B cell (primary cell): ENCODE results near the gene PGBD5. TPM values are rescaled to one million over a fixed set of nuclear protein-coding genes. Genes with fewer than 3 reads are reported as not detected.

Experiments
- ATAC-seq: fragments of 200-7000 bp; cut with Tn5 transposase; one replicate; pipeline ENCODE4 v1.10.0; 2021; ENCODE audit warnings: low read depth, mild to moderate bottlenecking, moderate number of reproducible peaks, moderate library complexity
- CTCF ChIA-PET: fragments of 350-600 bp; sonication (Branson Sonifier 250); formaldehyde crosslinking; loops from one replicate; lab custom pipeline; 2021; ENCODE audit warnings: antibody characterized with exemption, inconsistent platforms; lab: Charles Lee
- POLR2A ChIA-PET: fragments of 350-600 bp; sonication (Branson Sonifier 250); formaldehyde crosslinking; loops from one replicate; lab custom pipeline; 2021; ENCODE audit warnings: antibody characterized with exemption; lab: Charles Lee
- DNase-seq: peaks from one replicate; pipeline ENCODE4 v3.0.0; 2013
- H2AFZ ChIP-seq: 2 replicates; pipeline ENCODE4 v1.6.1; 2012; ENCODE audit warnings: mild to moderate bottlenecking, low read depth, low read length; ENCODE audit not compliant: insufficient read depth, poor library complexity, severe bottlenecking
- H3K27ac ChIP-seq, 2 donors: 1 replicate in 1 of 2; 2 replicates in 1 of 2; pipeline ENCODE4 v1.5.1; 2012 to 2013; ENCODE audit warnings: low read length in 2 of 2, mild to moderate bottlenecking in 2 of 2, moderate library complexity in 1 of 2
- H3K27me3 ChIP-seq, 4 experiments: fragments of 200-600 bp in 1 of 4; sonication (generic) in 1 of 4; replicated peaks in 1 of 4; 1 replicate in 2 of 4; 2 replicates in 2 of 4; pipeline versions ENCODE4 v1.6.1 to v1.7.0; 2013 to 2016; ENCODE audit warnings: low read length in 3 of 4, mild to moderate bottlenecking in 2 of 4, mixed read lengths in 1 of 4, moderate library complexity in 1 of 4; ENCODE audit not compliant: insufficient read depth in 4 of 4, control insufficient read depth in 3 of 4; ENCODE audit errors: control extremely low read depth in 1 of 4
- H3K36me3 ChIP-seq, 2 experiments: replicated peaks in 1 of 2; 1 replicate in 1 of 2; 2 replicates in 1 of 2; pipeline versions ENCODE4 v1.6.1 to v1.7.1; 2013; ENCODE audit warnings: low read length in 1 of 2; ENCODE audit not compliant: insufficient read depth in 2 of 2, control insufficient read depth in 1 of 2; ENCODE audit errors: control extremely low read depth in 1 of 2, extremely low read depth in 1 of 2
- H3K4me1 ChIP-seq, 2 donors: fragments of 200-600 bp in 1 of 2; sonication (generic) in 1 of 2; 1 replicate in 1 of 2; 2 replicates in 1 of 2; pipeline versions ENCODE4 v1.5.1 to v1.6.1; 2013 to 2017; ENCODE audit warnings: low read length in 2 of 2; ENCODE audit not compliant: control insufficient read depth in 2 of 2, insufficient read depth in 2 of 2
- H3K4me2 ChIP-seq: replicated peaks from 2 replicates; pipeline ENCODE3; 2012; ENCODE audit warnings: mild to moderate bottlenecking, low read depth, low read length; ENCODE audit not compliant: poor library complexity, severe bottlenecking
- H3K4me3 ChIP-seq, 5 experiments: fragments of 200-600 bp in 1 of 5; sonication (generic) in 1 of 5; 1 replicate in 3 of 5; 2 replicates in 2 of 5; pipeline versions ENCODE4 v1.5.1 to v1.7.0; 2011 to 2016; ENCODE audit warnings: low read length in 4 of 5, mild to moderate bottlenecking in 4 of 5, low read depth in 2 of 5, control low read depth in 1 of 5, moderate library complexity in 1 of 5; ENCODE audit not compliant: insufficient read depth in 1 of 5; ENCODE audit errors: control extremely low read depth in 1 of 5, extremely low read depth in 1 of 5
- H3K79me2 ChIP-seq: fragments of 200-600 bp; sonication (generic); one replicate; pipeline ENCODE4 v1.6.0; 2016; ENCODE audit warnings: low read length; ENCODE audit not compliant: control insufficient read depth, insufficient read depth
- H3K9ac ChIP-seq: fragments of 200-600 bp; sonication (generic); 2 replicates; pipeline ENCODE4 v1.6.1; 2017; ENCODE audit warnings: mild to moderate bottlenecking, low read length, moderate library complexity
- H3K9me3 ChIP-seq, 3 donors: one replicate each; pipeline versions ENCODE4 v1.6.1 to v1.7.1; 2013; ENCODE audit warnings: low read length in 2 of 3; ENCODE audit not compliant: control insufficient read depth in 2 of 3, insufficient read depth in 1 of 3; ENCODE audit errors: control extremely low read depth in 1 of 3
- H4K20me1 ChIP-seq: 2 replicates; pipeline ENCODE4 v1.6.0; 2012; ENCODE audit warnings: mild to moderate bottlenecking, low read length; ENCODE audit not compliant: insufficient read depth, control insufficient read depth, poor library complexity, severe bottlenecking
- H3K27ac Mint-ChIP-seq: one replicate; pipeline ENCODE4 v1.8.0; 2021; ENCODE audit warnings: mixed read lengths
- H3K27me3 Mint-ChIP-seq: one replicate; pipeline ENCODE4 v1.8.0; 2021; ENCODE audit warnings: mixed read lengths
- H3K4me1 Mint-ChIP-seq: one replicate; pipeline ENCODE4 v1.8.0; 2021; ENCODE audit warnings: mixed read lengths
- H3K4me3 Mint-ChIP-seq: one replicate; pipeline ENCODE4 v1.8.0; 2021; ENCODE audit warnings: mixed read lengths
- H3K9me3 Mint-ChIP-seq: one replicate; pipeline ENCODE4 v1.8.0; 2022; ENCODE audit warnings: mixed read lengths; ENCODE audit not compliant: insufficient read depth
- CTCF ChIP-seq: fragments of 200-600 bp; IDR thresholded peaks from one replicate; pipeline ENCODE4 v1.8.0; 2022; ENCODE audit warnings: antibody characterized with exemption, mild to moderate bottlenecking
- EZH2 ChIP-seq: IDR thresholded peaks from 2 replicates; pipeline ENCODE4 v1.6.1; 2012; ENCODE audit warnings: borderline replicate concordance, low read depth, mild to moderate bottlenecking, moderate library complexity, low read length; ENCODE audit not compliant: insufficient read depth, poor library complexity, severe bottlenecking
- WGBS: methylation state at CpG from one replicate; pipeline ENCODE4 v1.1.5; 2013; ENCODE audit warnings: missing lambda C conversion rate; ENCODE audit not compliant: insufficient coverage; 5-methylcytosine and 5-hydroxymethylcytosine counted together
- intact Hi-C: fragments of 100-400 bp; cut with micrococcal nuclease; formaldehyde crosslinking; loops from one replicate; pipeline ENCODE4 v1.10.0; 2022
- polyA plus RNA-seq: library from polyadenylated mRNA; depleted of rRNA; stranded (reverse); fragments of >200 nt; gene quantifications from 2 replicates; pipeline ENCODE4 v1.2.3, GENCODE V29; 2012
- total RNA-seq, 2 donors: library from RNA; stranded (reverse); fragments of 120-200 nt in 1 of 2; gene quantifications; 1 replicate in 1 of 2; 2 replicates in 1 of 2; pipeline versions ENCODE4 v1.2.3 to v1.2.4, GENCODE V29; 2013 to 2022

PGBD5 gene
- total and polyA plus RNA-seq, 2 donors (not counting 1 experiment from before 2014, with no cell fraction given), result 0.07 TPM; not detected in 1

GRCh38 chr1:230393722-230394121 is 32.4 kb downstream of the PGBD5 start:
- H3K9ac ChIP-seq, result no peak overlapping the region
- ChIA-PET POLR2A (no interaction called here), CTCF (no interaction called here)
- DNase-seq (no peak), ATAC-seq (no peak)
- no peaks in the 10 kb centered on the region for H3K79me2 ChIP-seq
- peaks cover 0 to 10% (median 0%) of the 10 kb centered on the region in 3 donors for H3K9me3 ChIP-seq
- no peaks in the 10 kb centered on the region for H3K36me3 ChIP-seq
- Mint-ChIP-seq H3K27ac (no peak overlapping the region), H3K4me3 (no peak overlapping the region), H3K27me3 (peaks cover 22% of the 10 kb centered on the region), H3K9me3 (no peaks in the 10 kb centered on the region), H3K4me1 (no peaks in the 10 kb centered on the region)
- intact Hi-C loops, result no loop called here
- 98% methylated on average over 10 of the region's 18 CpGs for WGBS
- no peaks in the 10 kb centered on the region for H3K4me1 ChIP-seq
- TF ChIP-seq EZH2 (no peak), CTCF (no peak)
- H2AFZ ChIP-seq, result no peak overlapping the region
- H3K27ac ChIP-seq, result no peak overlapping the region
- H3K4me2 ChIP-seq, result no peak overlapping the region
- H4K20me1 ChIP-seq, result no peaks in the 10 kb centered on the region
- H3K27me3 ChIP-seq, result peaks cover 0 to 16% (median 5%) of the 10 kb centered on the region in 4 experiments
- H3K4me3 ChIP-seq, result no peak overlapping the region

DNA sequence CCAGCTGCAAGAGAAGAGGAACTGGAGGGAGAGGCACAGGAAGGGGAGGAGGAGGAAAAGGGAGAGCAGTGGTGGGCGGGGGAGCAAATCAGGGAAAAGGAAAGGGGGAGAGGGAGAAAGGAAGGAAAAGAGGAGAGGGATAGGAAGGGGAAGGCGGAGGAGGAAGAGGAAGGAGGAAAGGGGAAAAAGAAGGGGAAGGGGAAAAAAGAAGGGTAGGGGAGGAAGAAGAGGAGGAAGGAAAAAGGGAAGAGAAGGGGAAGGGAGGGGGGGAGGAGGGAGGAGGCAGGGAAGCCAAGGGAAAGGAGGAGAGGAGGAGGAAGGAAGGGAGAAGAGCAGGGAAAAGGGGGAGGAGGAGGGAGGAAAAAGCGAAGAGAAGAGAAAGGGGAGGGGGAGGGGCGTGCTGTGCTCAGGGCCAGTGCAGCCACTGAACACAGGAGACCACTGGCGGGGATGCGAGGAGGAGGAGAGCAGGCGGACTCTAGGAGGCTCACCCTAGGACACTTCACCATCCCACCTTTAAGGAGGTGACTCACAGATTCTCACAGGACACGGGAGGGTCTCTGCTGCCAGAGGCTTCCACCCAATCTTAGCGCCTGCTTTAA is 33.1 kb downstream of the PGBD5 start:
- H3K4me1 ChIP-seq, result no peaks in the 10 kb centered on the region
- intact Hi-C loops, result no loop called here
- H3K4me3 ChIP-seq, result no peak overlapping the region
- peaks cover 19% of the 10 kb centered on the region for H3K27me3 Mint-ChIP-seq
- no peak overlapping the region for H2AFZ ChIP-seq
- ATAC-seq, result no peak
- no peak overlapping the region for H3K27ac ChIP-seq
- WGBS, result 79% methylated on average over 6 of the region's 9 CpGs
- peaks cover 0 to 15% (median 5%) of the 10 kb centered on the region in 4 experiments for H3K27me3 ChIP-seq
- POLR2A ChIA-PET, result no interaction called here
- no peak overlapping the region for H3K4me2 ChIP-seq
- peaks cover 0 to 10% (median 0%) of the 10 kb centered on the region in 3 donors for H3K9me3 ChIP-seq
- no peak overlapping the region for H3K4me3 Mint-ChIP-seq
- no peaks in the 10 kb centered on the region for H3K36me3 ChIP-seq
- no peak overlapping the region for H3K9ac ChIP-seq
- H3K79me2 ChIP-seq, result no peaks in the 10 kb centered on the region
- H3K9me3 Mint-ChIP-seq, result no peaks in the 10 kb centered on the region
- TF ChIP-seq EZH2 (no peak), CTCF (no peak)
- no peaks in the 10 kb centered on the region for H4K20me1 ChIP-seq
- CTCF ChIA-PET, result no interaction called here
- no peaks in the 10 kb centered on the region for H3K4me1 Mint-ChIP-seq
- DNase-seq, result no peak
- no peak overlapping the region for H3K27ac Mint-ChIP-seq
